ENCODE results near the gene TMEM205.

GRCh38 chr19:11295665-11296245, 50.3 kb downstream of the TMEM205 start, which contains the start of gene TSPAN16:
- TF ChIP-seq CTCF (conservative IDR thresholded peaks at IDR 0.05; ENCODE audit: low read length), result peak; percentile 17; the same call in 1 of the 2 replicates
- TF ChIP-seq EZH2phosphoT487 (IDR thresholded peaks at IDR 0.05; ENCODE audit: borderline replicate concordance, low read depth, low read length), result no peak
